H1 (cell line): ENCODE measurements around the gene AP3B2. TPM values are rescaled to one million over a fixed set of nuclear protein-coding genes. Genes with fewer than 3 reads are reported as not detected.

ENCODE experiments used
- CTCF ChIA-PET: fragments of 300-600 bp; sonication (Branson Sonifier 250); formaldehyde crosslinking; loops from one replicate; lab custom pipeline; 2021; ENCODE audit not compliant: partially characterized antibody; lab: Charles Lee
- POLR2A ChIA-PET: fragments of 300-600 bp; sonication (Branson Sonifier 250); formaldehyde crosslinking; loops from one replicate; lab custom pipeline; 2021; ENCODE audit warnings: inconsistent platforms; ENCODE audit not compliant: partially characterized antibody; lab: Charles Lee
- DNase-seq, 2 experiments: peaks; one replicate each; pipeline versions ENCODE4 v3.0.0 to v3.0.0-alpha.2; 2010 to 2022; ENCODE audit warnings: low spot score in 2 of 2, low read depth in 1 of 2, mixed read lengths in 1 of 2
- FAIRE-seq: peaks from 2 replicates; lab custom pipeline; 2011; peaks lifted over from hg19 to GRCh38; lab: Jason Lieb, UNC
- H2AFZ ChIP-seq: 2 replicates; pipeline ENCODE4 v1.8.1; 2012; ENCODE audit warnings: low read length, inconsistent platforms
- H2AK5ac ChIP-seq: 2 replicates; pipeline ENCODE4 v1.6.1; 2013; ENCODE audit warnings: low read depth, low read length
- H2BK120ac ChIP-seq: replicated peaks from 2 replicates; pipeline ENCODE3; 2013; ENCODE audit warnings: low read depth, low read length, inconsistent platforms
- H2BK12ac ChIP-seq: 2 replicates; pipeline ENCODE4 v1.6.1; 2013; ENCODE audit warnings: low read depth, low read length
- H2BK15ac ChIP-seq: 2 replicates; pipeline ENCODE4 v1.6.1; 2013; ENCODE audit warnings: low read length
- H2BK20ac ChIP-seq: 2 replicates; pipeline ENCODE4 v1.6.1; 2013; ENCODE audit warnings: low read length
- H2BK5ac ChIP-seq: 2 replicates; pipeline ENCODE4 v1.6.1; 2013; ENCODE audit warnings: low read depth, low read length
- H3K14ac ChIP-seq: 2 replicates; pipeline ENCODE4 v1.6.1; 2013; ENCODE audit warnings: inconsistent platforms; ENCODE audit not compliant: insufficient read length
- H3K18ac ChIP-seq: 2 replicates; pipeline ENCODE4 v1.6.1; 2013; ENCODE audit warnings: low read length; ENCODE audit errors: extremely low read depth
- H3K23ac ChIP-seq: 2 replicates; pipeline ENCODE4 v1.6.1; 2013; ENCODE audit warnings: inconsistent platforms; ENCODE audit not compliant: insufficient read length
- H3K23me2 ChIP-seq: 2 replicates; pipeline ENCODE4 v1.6.1; 2013; ENCODE audit warnings: low read depth, low read length
- H3K27ac ChIP-seq: 2 replicates; pipeline ENCODE4 v1.6.1; 2011; ENCODE audit warnings: low read depth, low read length, inconsistent platforms
- H3K27me3 ChIP-seq, 4 experiments: replicated peaks in 1 of 4; 1 replicate in 1 of 4; 2 replicates in 3 of 4; pipeline versions ENCODE4 v1.6.1 to v1.8.1; 2011 to 2013; ENCODE audit warnings: low read length in 3 of 4, mild to moderate bottlenecking in 3 of 4, inconsistent platforms in 2 of 4, mixed read lengths in 2 of 4, moderate library complexity in 1 of 4; ENCODE audit not compliant: control insufficient read depth in 3 of 4, insufficient read depth in 3 of 4; ENCODE audit errors: extremely low read depth in 1 of 4
- H3K36me3 ChIP-seq, 4 experiments: 2 replicates each; pipeline versions ENCODE4 v1.6.1 to v1.8.1; 2011 to 2013; ENCODE audit warnings: mild to moderate bottlenecking in 4 of 4, low read length in 3 of 4, moderate library complexity in 2 of 4, control low read depth in 1 of 4, inconsistent platforms in 1 of 4; ENCODE audit not compliant: insufficient read depth in 4 of 4, control insufficient read depth in 2 of 4
- H3K4ac ChIP-seq: replicated peaks from 2 replicates; pipeline ENCODE3; 2013; ENCODE audit warnings: low read length, low read depth, mixed read lengths, inconsistent platforms; ENCODE audit not compliant: insufficient read length
- H3K4me1 ChIP-seq, 4 experiments: replicated peaks in 1 of 4; 1 replicate in 1 of 4; 2 replicates in 3 of 4; pipeline versions ENCODE4 v1.6.1 to v1.8.1; 2011 to 2013; ENCODE audit warnings: low read length in 3 of 4, inconsistent platforms in 2 of 4, mixed read lengths in 1 of 4; ENCODE audit not compliant: insufficient read depth in 4 of 4, control insufficient read depth in 3 of 4
- H3K4me2 ChIP-seq, 2 experiments: 2 replicates each; pipeline versions ENCODE4 v1.6.1 to v1.8.1; 2011 to 2013; ENCODE audit warnings: low read depth in 2 of 2, low read length in 2 of 2, control low read depth in 1 of 2, inconsistent platforms in 1 of 2, mild to moderate bottlenecking in 1 of 2; ENCODE audit not compliant: insufficient read depth in 1 of 2
- H3K4me3 ChIP-seq, 4 experiments: fragments of 200-600, 300-600 bp in 1 of 4; sonication (generic), shearing (Covaris generic), sonication (Bioruptor Twin) in 1 of 4; 2 replicates each; pipeline versions ENCODE4 v1.5.1 to v1.8.1; 2011 to 2016; ENCODE audit warnings: low read length in 4 of 4, low read depth in 3 of 4, control low read depth in 2 of 4, inconsistent platforms in 2 of 4, mild to moderate bottlenecking in 2 of 4, mixed read lengths in 1 of 4, moderate library complexity in 1 of 4; ENCODE audit not compliant: insufficient read depth in 2 of 4; ENCODE audit errors: extremely low read depth in 1 of 4
- H3K56ac ChIP-seq: replicated peaks from 2 replicates; pipeline ENCODE3; 2013; ENCODE audit warnings: low read depth, mild to moderate bottlenecking, mixed read lengths, low read length, inconsistent platforms; ENCODE audit not compliant: insufficient read length
- H3K79me1 ChIP-seq: 2 replicates; pipeline ENCODE4 v1.6.1; 2013; ENCODE audit warnings: low read depth, low read length, control low read depth
- H3K79me2 ChIP-seq, 2 experiments: 2 replicates each; pipeline versions ENCODE4 v1.6.1 to v1.8.1; 2012 to 2013; ENCODE audit warnings: low read length in 2 of 2, mild to moderate bottlenecking in 2 of 2, inconsistent platforms in 1 of 2; ENCODE audit not compliant: insufficient read depth in 2 of 2, control insufficient read depth in 1 of 2
- H3K9ac ChIP-seq, 4 experiments: replicated peaks in 1 of 4; 1 replicate in 1 of 4; 2 replicates in 3 of 4; pipeline versions ENCODE4 v1.6.1 to v1.8.1; 2011 to 2013; ENCODE audit warnings: low read depth in 3 of 4, low read length in 3 of 4, control low read depth in 2 of 4, mild to moderate bottlenecking in 2 of 4, moderate library complexity in 2 of 4, inconsistent platforms in 1 of 4; ENCODE audit errors: extremely low read depth in 1 of 4
- H3K9me3 ChIP-seq, 2 experiments: 2 replicates each; pipeline versions ENCODE4 v1.6.1 to v1.8.1; 2012 to 2013; ENCODE audit warnings: mild to moderate bottlenecking in 2 of 2, moderate library complexity in 2 of 2, control low read depth in 1 of 2, inconsistent platforms in 1 of 2, low read depth in 1 of 2, low read length in 1 of 2, mixed read lengths in 1 of 2; ENCODE audit not compliant: insufficient read depth in 2 of 2
- H4K20me1 ChIP-seq, 2 experiments: replicated peaks in 1 of 2; 2 replicates each; pipeline versions ENCODE3 to v1.8.1; 2011 to 2013; ENCODE audit warnings: inconsistent platforms in 2 of 2, low read length in 2 of 2, mild to moderate bottlenecking in 1 of 2; ENCODE audit not compliant: insufficient read depth in 2 of 2, control insufficient read depth in 1 of 2
- H4K5ac ChIP-seq: 2 replicates; pipeline ENCODE4 v1.6.1; 2013; ENCODE audit warnings: low read length, low read depth, mixed read lengths, inconsistent platforms; ENCODE audit not compliant: insufficient read length
- H4K8ac ChIP-seq: 2 replicates; pipeline ENCODE4 v1.8.0; 2013; ENCODE audit warnings: mild to moderate bottlenecking, moderate library complexity, low read length, inconsistent platforms; ENCODE audit not compliant: insufficient read depth; ENCODE audit errors: extremely low read depth
- H4K91ac ChIP-seq: replicated peaks from 2 replicates; pipeline ENCODE3; 2013; ENCODE audit warnings: low read length, mixed read lengths, inconsistent platforms; ENCODE audit not compliant: insufficient read length
- FOSL1 ChIP-seq: IDR thresholded peaks from 2 replicates; pipeline ENCODE4 v1.6.1; 2011; ENCODE audit warnings: mild to moderate bottlenecking, low read depth, low read length, moderate library complexity; ENCODE audit not compliant: insufficient read depth
- JUND ChIP-seq: IDR thresholded peaks from 2 replicates; pipeline ENCODE4 v1.6.1; 2011; ENCODE audit warnings: mild to moderate bottlenecking, improper control_type of control experiment, low read length
- WGBS, 2 experiments: shearing (Covaris generic) in 1 of 2; methylation state at CpG; one replicate each; pipeline versions ENCODE4 v1.1.6 to v1.1.7; 2013 to 2015; ENCODE audit warnings: low lambda C conversion rate in 2 of 2, mixed read lengths in 2 of 2, inconsistent platforms in 1 of 2, low coverage in 1 of 2, missing lambda C conversion rate in 1 of 2; ENCODE audit not compliant: insufficient replicate concordance in 2 of 2, insufficient coverage in 1 of 2, insufficient read length in 1 of 2; ENCODE audit errors: extremely low coverage in 1 of 2, missing lambda C conversion rate in 1 of 2; 5-methylcytosine and 5-hydroxymethylcytosine counted together
- polyA plus RNA-seq, 7 experiments: library from polyadenylated mRNA; depleted of rRNA in 3 of 7; stranded (reverse) in 5 of 7; unstranded in 2 of 7; fragments of >200 nt in 5 of 7; fragments of 200-250 nt in 2 of 7; gene quantifications; 1 replicate in 5 of 7; 2 replicates in 1 of 7; 4 replicates in 1 of 7; pipeline versions ENCODE4 v1.2.1 to v1.2.3, GENCODE V29; 2011 to 2013; ENCODE audit warnings: missing spikeins in 2 of 7, mixed read lengths in 2 of 7
- total RNA-seq: library from RNA; stranded (reverse); fragmentation: NEBNext Ultra II Directional; extraction: Animal tissue kit (Norgen Biotek cat#: 25700); gene quantifications from 2 replicates; pipeline ENCODE4 v1.2.1, GENCODE V29; 2021

AP3B2 gene
- total and polyA plus RNA-seq, 2 of the 8 experiments (the other 6 are each of a cell fraction or from before 2014, with no cell fraction given), result 21.8 to 25.7 TPM

- H2BK5ac ChIP-seq, result no peak overlapping the region
- H2BK15ac ChIP-seq, result 0 out of 2 replicates have a peak overlapping the region, but pooled peaks have one; percentile 10
- no peak overlapping the region for H2BK120ac ChIP-seq
- TF ChIP-seq JUND (no peak), FOSL1 (no peak)
- FAIRE-seq, result no peak
- no peak overlapping the region for H4K8ac ChIP-seq
- H3K9me3 ChIP-seq, result peaks cover 0 to 7% of the 10 kb centered on the region in 2 experiments; a peak in 2 of 4 replicates
- H3K14ac ChIP-seq, result no peak overlapping the region
- peaks cover 0 to 6% (median 0%) of the 10 kb centered on the region in 4 experiments; a peak in 1 of 8 replicates for H3K36me3 ChIP-seq
- H3K4me3 ChIP-seq, result no peak overlapping the region
- H3K4me1 ChIP-seq, result peaks cover 0 to 7% (median 3%) of the 10 kb centered on the region in 4 experiments; a peak in 4 of 7 replicates
- CTCF ChIA-PET, result interaction anchor here (0.6 to 1.8 kb wide), 4 partner anchors 14 to 122 kb away, joined by 3 to 6 read pairs (median 4); partner anchors contain the start of gene AP3B2
- no peak overlapping the region for H2BK20ac ChIP-seq
- peaks cover 9% of the 10 kb centered on the region; the same call in 1 of the 2 replicates for H3K23me2 ChIP-seq
- H3K79me2 ChIP-seq, result no peaks in the 10 kb centered on the region
- no peak overlapping the region for H2AFZ ChIP-seq
- no peak overlapping the region for H3K4me2 ChIP-seq
- H2AK5ac ChIP-seq, result no peak overlapping the region
- no peak overlapping the region for H3K23ac ChIP-seq
- H3K9ac ChIP-seq, result no peak overlapping the region
- no peak overlapping the region for H3K56ac ChIP-seq
- no peak overlapping the region for H3K18ac ChIP-seq
- 80% methylated on average over 3 of the region's 3 CpGs; no CpG with 5 or more reads in 1 of the 2 experiments for WGBS, 2 experiments
- POLR2A ChIA-PET, result interaction anchor here (1.5 kb wide), 1 partner anchor 104 kb away, joined by 8 read pairs; the partner anchor contains the start of gene RPS17
- no peaks in the 10 kb centered on the region for H3K79me1 ChIP-seq
- H4K20me1 ChIP-seq, result peaks cover 0 to 4% of the 10 kb centered on the region in 2 experiments
- H4K5ac ChIP-seq, result no peak overlapping the region
- H3K27ac ChIP-seq, result no peak overlapping the region
- DNase-seq, result no peak
- no peak overlapping the region for H2BK12ac ChIP-seq
- H4K91ac ChIP-seq, result no peak overlapping the region
- H3K27me3 ChIP-seq, result peaks cover 23 to 40% (median 37%) of the 10 kb centered on the region in 4 experiments
- H3K4ac ChIP-seq, result no peak overlapping the region
Measured at GRCh38 chr15:82643992-82644391, 65.7 kb downstream of the AP3B2 start.
